ENCODE measurements around the gene APOC3.

Gene APOC3

GRCh38 chr11:116874251-116874650 lies 44.5 kb downstream of the APOC3 start:
- DNase-seq (ENCODE audit: low read depth), result no peak

- no peak for DNase-seq (ENCODE audit: low read depth)
Measured at GRCh38 chr11:116875194-116875593, 45.5 kb downstream of the APOC3 start.

GRCh38 chr11:116876656-116877055 lies 46.9 kb downstream of the APOC3 start:
- DNase-seq (ENCODE audit: low read depth), result no peak

GRCh38 chr11:116879800-116880625 lies 50.3 kb downstream of the APOC3 start:
- peak; percentile 23 for DNase-seq (ENCODE audit: low read depth)

DNA sequence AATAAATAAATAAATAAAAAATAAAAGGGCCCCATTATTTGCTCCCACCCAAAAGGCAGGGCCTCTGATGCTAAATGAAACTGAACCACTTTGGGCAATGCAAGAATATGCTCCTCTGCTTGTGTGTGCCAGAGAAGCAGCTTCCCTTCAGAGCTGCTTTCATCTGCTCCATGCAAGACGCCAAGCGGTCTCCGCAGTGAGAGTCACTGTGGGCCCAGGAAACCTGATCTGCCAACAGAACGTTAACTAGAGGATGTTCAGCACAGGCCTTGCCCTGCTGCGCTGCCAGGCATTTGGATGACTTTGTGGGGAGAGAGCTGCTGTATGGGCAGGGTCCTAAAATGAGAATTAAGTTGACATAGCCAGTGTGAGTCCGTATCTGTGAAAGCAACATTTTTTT lies 51.4 kb downstream of the APOC3 start:
- DNase-seq (ENCODE audit: low read depth), result no peak

GRCh38 chr11:116882386-116882785 lies 52.7 kb downstream of the APOC3 start:
- no peak for DNase-seq (ENCODE audit: low read depth)
